CD4-positive, alpha-beta T cell treated with Interleukin-15 for 1 hour (primary cell): ENCODE measurements around the gene BPI.
"Not testable (repeated sequence)": the region's sequence is repeated elsewhere in the genome, so short reads cannot be mapped to it uniquely, and the experiment has no call there.

ENCODE experiments used
- DNase-seq: peaks from one replicate; pipeline ENCODE4 v3.0.0-alpha.2; 2020

Gene BPI

GRCh38 chr20:38373898-38374297 is 69.9 kb downstream of the BPI start:
- DNase-seq: no peak

GRCh38 chr20:38377039-38377685 is 73.2 kb downstream of the BPI start:
- DNase-seq: no peak

- DNase-seq: not testable (repeated sequence)
Observed at GRCh38 chr20:38377838-38378237, 73.9 kb downstream of the BPI start.

- no peak for DNase-seq
Observed at GRCh38 chr20:38383147-38383546, 79.2 kb downstream of the BPI start.

- no peak for DNase-seq
Observed at GRCh38 chr20:38386004-38386403, 82.0 kb downstream of the BPI start.

GRCh38 chr20:38386851-38387250 is 82.9 kb downstream of the BPI start:
- no peak for DNase-seq
